HepG2 (cell line): ENCODE results near the gene ASB4. TPM values are rescaled to one million over a fixed set of nuclear protein-coding genes. Genes with fewer than 3 reads are reported as not detected.
A peak's percentile ranks its signal among the peaks of the same experiment; 100 is the strongest.

Experiments used
- FOXP1 ChIP-seq, 2 experiments: fragments of 450-650 bp in 1 of 2; IDR thresholded peaks; 2 replicates each; pipeline ENCODE4 v1.6.1; 2017 to 2018; ENCODE audit warnings: antibody characterized with exemption in 1 of 2
- HMG20B ChIP-seq: conservative IDR thresholded peaks from 2 replicates; pipeline ENCODE4 v1.6.1; 2016; ENCODE audit warnings: missing genetic modification reagents, missing compliant biosample characterization
- HMGXB3 ChIP-seq: sonication (generic); formaldehyde crosslinking; IDR thresholded peaks from 2 replicates; pipeline ENCODE4 v1.4.0; 2020; ENCODE audit warnings: missing genetic modification reagents, borderline replicate concordance
- HOXA5 ChIP-seq: sonication (generic); formaldehyde crosslinking; IDR thresholded peaks from 2 replicates; pipeline ENCODE4 v1.4.0; 2020; ENCODE audit warnings: missing genetic modification reagents
- HOXD1 ChIP-seq: sonication (generic); formaldehyde crosslinking; IDR thresholded peaks from 2 replicates; pipeline ENCODE4 v1.5.0; 2020; ENCODE audit warnings: missing genetic modification reagents
- NFE2 ChIP-seq: sonication (generic); formaldehyde crosslinking; IDR thresholded peaks from 2 replicates; pipeline ENCODE4 v1.4.0; 2020; ENCODE audit warnings: missing genetic modification reagents
- SAP130 ChIP-seq: IDR thresholded peaks from 2 replicates; pipeline ENCODE4 v1.6.1; 2016; ENCODE audit warnings: low read depth
- SIX1 ChIP-seq: sonication (generic); formaldehyde crosslinking; IDR thresholded peaks from 2 replicates; pipeline ENCODE4 v1.4.0; 2020; ENCODE audit warnings: missing genetic modification reagents, borderline replicate concordance
- SKI ChIP-seq: fragments of 450-650 bp; IDR thresholded peaks from one replicate; pipeline ENCODE4 v1.6.1; 2018; ENCODE audit warnings: mild to moderate bottlenecking; ENCODE audit not compliant: partially characterized antibody
- SRF ChIP-seq: IDR thresholded peaks from 2 replicates; pipeline ENCODE4 v1.6.1; 2011; ENCODE audit warnings: mild to moderate bottlenecking, low read depth, low read length, moderate library complexity
- TBX3 ChIP-seq: fragments of 450-650 bp; IDR thresholded peaks from 2 replicates; pipeline ENCODE4 v1.6.1; 2017; ENCODE audit warnings: antibody characterized with exemption, mild to moderate bottlenecking, inconsistent platforms, borderline replicate concordance
- THAP11 ChIP-seq: IDR thresholded peaks from 2 replicates; pipeline ENCODE4 v1.6.1; 2016; ENCODE audit warnings: missing biosample characterization, missing genetic modification reagents
- ZKSCAN8 ChIP-seq: IDR thresholded peaks from 2 replicates; pipeline ENCODE4 v1.6.1; 2016; ENCODE audit warnings: borderline replicate concordance, missing genetic modification reagents, missing compliant biosample characterization
- ZNF280D ChIP-seq: sonication (generic); formaldehyde crosslinking; IDR thresholded peaks from 2 replicates; pipeline ENCODE4 v1.5.1; 2020; ENCODE audit warnings: mild to moderate bottlenecking, missing genetic modification reagents
- ZNF569 ChIP-seq: sonication (generic); formaldehyde crosslinking; IDR thresholded peaks from 2 replicates; pipeline ENCODE4 v1.5.0; 2020; ENCODE audit warnings: mild to moderate bottlenecking, missing genetic modification reagents, moderate library complexity, borderline replicate concordance
- ZSCAN5A ChIP-seq: sonication (generic); formaldehyde crosslinking; IDR thresholded peaks from 2 replicates; pipeline ENCODE4 v1.8.0; 2022; ENCODE audit warnings: mild to moderate bottlenecking, missing genetic modification reagents, borderline replicate concordance
- ZXDC ChIP-seq: sonication (generic); formaldehyde crosslinking; IDR thresholded peaks from 2 replicates; pipeline ENCODE4 v1.5.0; 2020; ENCODE audit warnings: mild to moderate bottlenecking, missing genetic modification reagents
- polyA plus RNA-seq, 8 experiments: library from polyadenylated mRNA; depleted of rRNA in 3 of 8; stranded (reverse) in 7 of 8; unstranded in 1 of 8; fragments of >200 nt; fragmentation: Illumina TruSeq in 4 of 8; extraction: Trizol in 4 of 8; gene quantifications; 2 replicates each; pipeline versions ENCODE4 v1.2.1 to v1.2.3, GENCODE V29; 2011 to 2016; ENCODE audit warnings: low read depth in 4 of 8, missing spikeins in 1 of 8, mixed read lengths in 1 of 8; ENCODE audit not compliant: insufficient read depth in 1 of 8
- total RNA-seq, 5 experiments: library from RNA; depleted of rRNA; stranded (reverse); fragments of >200 nt; fragmentation: Illumina TruSeq; extraction: Trizol; gene quantifications; 2 replicates each; pipeline ENCODE4 v1.2.3, GENCODE V29; 2016; ENCODE audit warnings: low read depth in 1 of 5

The ASB4 gene
- total and polyA plus RNA-seq, 2 of the 13 experiments (the other 11 are each of a cell fraction or from before 2014, with no cell fraction given): 1.1 to 4.0 TPM

- TF ChIP-seq ZNF280D (no peak), HMGXB3 (0 out of 2 replicates have a peak, but pooled peaks have one; percentile 50), ZNF569 (CRISPR knock-in tag) (0 out of 2 replicates have a peak, but pooled peaks have one; percentile 44), NFE2 (CRISPR knock-in tag) (no peak), SAP130 (peak; percentile 85), HOXD1 (CRISPR knock-in tag) (peak; percentile 47; the same call in 1 of the 2 replicates), ZKSCAN8 (peak; percentile 39; the same call in 1 of the 2 replicates), SKI (peak; percentile 97), THAP11 (peak; percentile 60), SIX1 (CRISPR knock-in tag) (peak; percentile 71; the same call in 1 of the 2 replicates), HOXA5 (CRISPR knock-in tag) (peak; percentile 49; the same call in 1 of the 2 replicates), SRF (0 out of 2 replicates have a peak, but pooled peaks have one; percentile 32), FOXP1 (IDR thresholded peaks at IDR 0.05) (no peak), FOXP1 (CRISPR knock-in tag; IDR thresholded peaks at IDR 0.05) (peak; percentile 93), HMG20B (CRISPR knock-in tag) (peak; percentile 85), TBX3 (peak; percentile 66; the same call in 1 of the 2 replicates), ZSCAN5A (CRISPR knock-in tag) (peak; percentile 77; the same call in 1 of the 2 replicates), ZXDC (CRISPR knock-in tag) (no peak)
These were observed 45.2 kb upstream of the ASB4 start (continued) for GRCh38 chr7:95440394-95441038.
